Smooth muscle cell (in vitro differentiated cells): ENCODE data around the gene STK32A. TPM values are rescaled to one million over a fixed set of nuclear protein-coding genes. Genes with fewer than 3 reads are reported as not detected.

Source experiments
- DNase-seq: peaks from one replicate; lab custom pipeline; 2025; ENCODE audit not compliant: unreplicated experiment; lab: John Stamatoyannopoulos, UW
- H2AFZ ChIP-seq: fragments of 200-600 bp; sonication (generic); 2 replicates; pipeline ENCODE4 v1.6.0; 2016; ENCODE audit warnings: antibody characterized with exemption, low read depth, mild to moderate bottlenecking
- H3F3A ChIP-seq: fragments of 200-600 bp; sonication (generic); 2 replicates; pipeline ENCODE4 v1.6.0; 2017; ENCODE audit warnings: antibody characterized with exemption, low read depth
- H3K27ac ChIP-seq: fragments of 200-600 bp; sonication (generic); 2 replicates; pipeline ENCODE4 v1.5.1; 2016; ENCODE audit warnings: low read depth, mild to moderate bottlenecking
- H3K27me3 ChIP-seq: fragments of 200-600 bp; sonication (generic); 2 replicates; pipeline ENCODE4 v1.6.1; 2016; ENCODE audit warnings: low read depth, mild to moderate bottlenecking
- H3K36me3 ChIP-seq: fragments of 200-600 bp; sonication (generic); 2 replicates; pipeline ENCODE4 v1.5.1; 2016; ENCODE audit warnings: low read depth
- H3K4me1 ChIP-seq: fragments of 200-600 bp; sonication (generic); 2 replicates; pipeline ENCODE4 v1.5.1; 2016; ENCODE audit warnings: low read depth
- H3K4me2 ChIP-seq: fragments of 200-600 bp; sonication (generic); 2 replicates; pipeline ENCODE4 v1.6.0; 2016; ENCODE audit warnings: mild to moderate bottlenecking
- H3K4me3 ChIP-seq: fragments of 200-600 bp; sonication (generic); 2 replicates; pipeline ENCODE4 v1.5.1; 2016; ENCODE audit warnings: mild to moderate bottlenecking
- H3K79me2 ChIP-seq: fragments of 200-600 bp; sonication (generic); 2 replicates; pipeline ENCODE4 v1.6.0; 2016; ENCODE audit warnings: low read depth, mild to moderate bottlenecking
- H3K9ac ChIP-seq: fragments of 200-600 bp; sonication (generic); 2 replicates; pipeline ENCODE4 v1.6.0; 2016; ENCODE audit warnings: low read depth
- H3K9me3 ChIP-seq: fragments of 200-600 bp; sonication (generic); replicated peaks from 2 replicates; pipeline ENCODE4 v1.5.1; 2016; ENCODE audit warnings: low read depth
- H4K20me1 ChIP-seq: fragments of 200-600 bp; sonication (generic); 2 replicates; pipeline ENCODE4 v1.6.0; 2016; ENCODE audit warnings: low read depth
- WGBS: methylation state at CpG from one replicate; pipeline ENCODE4 v1.1.7; 2016; ENCODE audit warnings: low lambda C conversion rate; 5-methylcytosine and 5-hydroxymethylcytosine counted together
- polyA plus RNA-seq: library from polyadenylated mRNA; unstranded; fragments of >200 nt; fragmentation: Nextera tagmentation; extraction: Ambion mirVana; gene quantifications from 2 replicates; pipeline ENCODE4 v1.2.1, GENCODE V29; 2016
- total RNA-seq: library from RNA; depleted of rRNA; stranded (reverse); fragments of >200 nt; gene quantifications from 2 replicates; pipeline ENCODE4 v1.2.3, GENCODE V29; 2014
- TF ChIP-seq, protein P1 (sequence below): fragments of 200-600 bp; sonication (generic); IDR thresholded peaks from 2 replicates; pipeline ENCODE4 v1.5.1; 2017; ENCODE audit warnings: borderline replicate concordance, mild to moderate bottlenecking, antibody characterized with exemption; ENCODE audit not compliant: insufficient read depth, poor library complexity, severe bottlenecking

The STK32A gene
- total and polyA plus RNA-seq, 2 experiments from 2014 or later: 0.21 to 1.1 TPM

DNA sequence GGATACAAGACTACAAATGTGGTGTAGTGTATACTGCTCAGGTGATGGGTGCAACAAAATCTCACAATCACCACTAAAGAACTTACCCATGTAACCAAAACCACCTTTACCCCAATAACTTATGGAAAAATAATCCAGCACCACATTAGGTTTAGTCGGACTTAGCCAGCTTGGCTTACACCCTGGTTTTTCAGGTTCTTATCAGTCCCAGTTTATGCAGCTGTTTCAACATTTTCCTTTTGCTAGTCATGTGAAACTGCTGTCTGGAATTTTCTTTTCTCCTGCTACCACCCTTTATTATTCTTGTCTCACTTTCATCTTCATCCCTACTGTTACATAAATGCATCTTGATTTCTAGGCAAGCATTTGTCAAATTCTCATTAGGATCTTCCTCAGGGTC, 51.5 kb downstream of the STK32A start:
- Histone ChIP-seq H3K79me2 (no peaks in the 10 kb centered on the region), H2AFZ (no peak overlapping the region), H3K27me3 (no peaks in the 10 kb centered on the region), H3K9me3 (no peaks in the 10 kb centered on the region), H3K4me2 (no peak overlapping the region), H4K20me1 (no peaks in the 10 kb centered on the region), H3K4me3 (no peak overlapping the region), H3K9ac (no peak overlapping the region), H3F3A (no peaks in the 10 kb centered on the region), H3K4me1 (peaks cover 6% of the 10 kb centered on the region), H3K27ac (no peak overlapping the region), H3K36me3 (no peaks in the 10 kb centered on the region)
- DNase-seq: no peak
- WGBS: 79% methylated on average over 1 of the region's 1 CpG
- TF ChIP-seq, protein P1, sequence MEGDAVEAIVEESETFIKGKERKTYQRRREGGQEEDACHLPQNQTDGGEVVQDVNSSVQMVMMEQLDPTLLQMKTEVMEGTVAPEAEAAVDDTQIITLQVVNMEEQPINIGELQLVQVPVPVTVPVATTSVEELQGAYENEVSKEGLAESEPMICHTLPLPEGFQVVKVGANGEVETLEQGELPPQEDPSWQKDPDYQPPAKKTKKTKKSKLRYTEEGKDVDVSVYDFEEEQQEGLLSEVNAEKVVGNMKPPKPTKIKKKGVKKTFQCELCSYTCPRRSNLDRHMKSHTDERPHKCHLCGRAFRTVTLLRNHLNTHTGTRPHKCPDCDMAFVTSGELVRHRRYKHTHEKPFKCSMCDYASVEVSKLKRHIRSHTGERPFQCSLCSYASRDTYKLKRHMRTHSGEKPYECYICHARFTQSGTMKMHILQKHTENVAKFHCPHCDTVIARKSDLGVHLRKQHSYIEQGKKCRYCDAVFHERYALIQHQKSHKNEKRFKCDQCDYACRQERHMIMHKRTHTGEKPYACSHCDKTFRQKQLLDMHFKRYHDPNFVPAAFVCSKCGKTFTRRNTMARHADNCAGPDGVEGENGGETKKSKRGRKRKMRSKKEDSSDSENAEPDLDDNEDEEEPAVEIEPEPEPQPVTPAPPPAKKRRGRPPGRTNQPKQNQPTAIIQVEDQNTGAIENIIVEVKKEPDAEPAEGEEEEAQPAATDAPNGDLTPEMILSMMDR: no peak

DNA sequence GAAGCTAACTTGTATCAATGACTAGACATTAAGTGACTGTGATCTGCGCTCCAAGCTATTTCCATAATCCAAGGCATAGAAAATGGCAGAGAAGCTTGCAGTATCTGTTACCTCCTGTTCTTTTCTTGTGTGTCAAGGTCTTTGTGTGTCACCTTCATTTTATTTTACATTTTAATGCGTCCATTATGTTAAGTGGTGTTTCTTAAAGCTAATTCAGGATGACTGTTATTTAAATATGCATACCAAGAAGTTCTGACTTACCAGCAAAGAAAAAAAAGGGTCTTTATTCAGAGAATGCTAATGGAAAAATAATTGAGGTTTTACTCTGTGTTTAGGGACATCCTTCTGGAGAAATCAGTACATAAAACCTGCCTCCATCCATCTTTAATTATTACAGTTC, 52.3 kb downstream of the STK32A start:
- TF ChIP-seq, protein P1: no peak
- H3F3A ChIP-seq: no peaks in the 10 kb centered on the region
- H3K27ac ChIP-seq: no peak overlapping the region
- no peak overlapping the region for H2AFZ ChIP-seq
- H3K9ac ChIP-seq: no peak overlapping the region
- H3K4me1 ChIP-seq: peaks cover 6% of the 10 kb centered on the region
- no peaks in the 10 kb centered on the region for H3K27me3 ChIP-seq
- no peak overlapping the region for H3K4me2 ChIP-seq
- H3K4me3 ChIP-seq: no peak overlapping the region
- no peaks in the 10 kb centered on the region for H3K36me3 ChIP-seq
- H4K20me1 ChIP-seq: no peaks in the 10 kb centered on the region
- DNase-seq: no peak
- H3K9me3 ChIP-seq: no peaks in the 10 kb centered on the region
- H3K79me2 ChIP-seq: no peaks in the 10 kb centered on the region
- WGBS: 67% methylated on average over 2 of the region's 2 CpGs

DNA sequence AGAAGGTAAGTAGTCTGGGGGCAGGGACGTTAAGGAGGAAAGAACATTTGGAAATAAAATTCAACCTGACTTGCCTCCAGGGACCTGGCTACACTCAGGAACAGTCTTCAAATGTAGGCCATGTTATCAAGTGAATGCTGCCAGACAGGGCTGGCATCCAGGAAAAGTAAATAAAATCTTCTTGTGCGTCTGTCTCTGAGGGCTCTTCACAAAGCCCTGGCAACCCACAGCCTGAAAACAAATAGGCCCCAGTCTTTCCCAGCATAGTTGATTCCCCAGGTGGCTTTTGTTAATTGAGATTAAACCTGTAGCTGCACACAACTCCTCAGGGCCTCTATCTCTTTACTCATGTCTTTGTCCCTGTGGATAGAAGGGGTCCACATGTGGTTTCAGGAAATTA, 55.4 kb downstream of the STK32A start:
- H3K4me2 ChIP-seq: no peak overlapping the region
- H2AFZ ChIP-seq: no peak overlapping the region
- no peaks in the 10 kb centered on the region for H3K79me2 ChIP-seq
- H3K4me3 ChIP-seq: no peak overlapping the region
- TF ChIP-seq, protein P1: no peak
- no peaks in the 10 kb centered on the region for H3K36me3 ChIP-seq
- peaks cover 6% of the 10 kb centered on the region for H3K4me1 ChIP-seq
- no peaks in the 10 kb centered on the region for H3F3A ChIP-seq
- H4K20me1 ChIP-seq: no peaks in the 10 kb centered on the region
- DNase-seq: no peak
- WGBS: 79% methylated on average over 2 of the region's 2 CpGs
- H3K27me3 ChIP-seq: no peaks in the 10 kb centered on the region
- H3K9ac ChIP-seq: no peak overlapping the region
- no peaks in the 10 kb centered on the region for H3K9me3 ChIP-seq
- H3K27ac ChIP-seq: no peak overlapping the region

DNA sequence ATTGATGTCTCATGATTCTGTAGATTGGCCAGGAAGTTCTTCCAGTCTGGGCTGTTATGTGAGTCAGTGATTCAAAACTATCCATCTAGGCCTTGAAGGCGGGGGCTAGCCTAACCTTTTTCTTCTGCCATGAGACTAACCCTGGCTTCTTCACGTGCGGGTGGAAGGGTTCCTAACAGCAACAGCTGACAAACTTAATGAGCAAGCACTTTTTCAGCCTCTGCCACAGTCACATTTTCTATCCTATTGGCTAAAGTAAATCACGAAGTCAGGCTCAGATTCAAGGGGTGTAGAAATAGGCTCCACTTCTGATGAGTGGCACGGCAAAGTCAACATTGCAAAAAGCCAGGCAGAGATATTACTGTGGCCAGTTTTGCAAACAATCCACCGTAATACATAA, 68.4 kb downstream of the STK32A start:
- no peak for DNase-seq
- H3K36me3 ChIP-seq: no peaks in the 10 kb centered on the region
- H3K27me3 ChIP-seq: no peaks in the 10 kb centered on the region
- no peaks in the 10 kb centered on the region for H3K4me1 ChIP-seq
- no peak overlapping the region for H2AFZ ChIP-seq
- WGBS: 89% methylated on average over 6 of the region's 6 CpGs
- no peaks in the 10 kb centered on the region for H3K79me2 ChIP-seq
- TF ChIP-seq, protein P1: no peak
- no peak overlapping the region for H3K9ac ChIP-seq
- H3F3A ChIP-seq: no peaks in the 10 kb centered on the region
- no peak overlapping the region for H3K4me3 ChIP-seq
- no peak overlapping the region for H3K27ac ChIP-seq
- no peaks in the 10 kb centered on the region for H3K9me3 ChIP-seq
- H3K4me2 ChIP-seq: no peak overlapping the region
- no peaks in the 10 kb centered on the region for H4K20me1 ChIP-seq
